Suppressor macrophage treated with lipopolysaccharide for 4 hours (primary cell): ENCODE data around the gene SOCS3.

Experiments
- DNase-seq: peaks from one replicate; pipeline ENCODE4 v3.0.0-alpha.2; 2020

SOCS3 gene

DNA sequence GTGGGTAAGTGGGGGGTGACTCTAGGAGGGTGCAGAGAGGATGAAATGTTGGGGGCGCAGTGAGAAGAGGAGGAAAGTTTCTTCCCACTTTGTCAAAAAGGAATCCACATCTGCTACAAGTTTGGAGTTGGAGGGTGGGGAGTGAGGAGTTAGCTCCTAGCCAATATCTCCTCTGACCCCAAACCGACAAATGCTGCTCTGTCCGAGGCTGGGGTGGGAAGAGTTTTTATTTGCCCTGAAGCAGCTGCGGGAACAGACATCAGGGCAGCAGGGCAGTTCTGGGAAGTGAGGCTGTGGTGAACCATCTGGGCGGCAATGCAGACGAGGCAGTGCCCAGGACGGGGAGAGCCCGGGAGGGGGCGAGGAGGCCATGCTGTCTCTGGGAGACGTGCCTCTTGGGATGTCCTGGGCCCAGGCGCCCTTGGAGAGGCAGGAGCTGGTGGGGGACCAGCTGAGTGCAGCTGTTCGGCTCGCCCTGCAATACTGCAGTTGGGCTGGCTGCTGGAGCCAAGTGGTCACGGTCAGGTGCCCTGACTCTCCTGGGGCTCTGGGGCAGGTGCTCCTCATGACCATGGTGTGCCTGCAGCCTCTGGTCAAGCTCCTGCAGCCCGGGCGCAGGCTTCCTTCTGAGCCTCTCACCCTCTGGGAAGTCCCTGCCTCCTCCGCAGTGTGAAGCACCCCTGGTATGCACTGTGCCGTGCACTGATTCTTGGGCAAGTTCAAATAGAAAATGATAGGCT is 6.4 kb upstream of the SOCS3 start:
- no peak for DNase-seq

DNA sequence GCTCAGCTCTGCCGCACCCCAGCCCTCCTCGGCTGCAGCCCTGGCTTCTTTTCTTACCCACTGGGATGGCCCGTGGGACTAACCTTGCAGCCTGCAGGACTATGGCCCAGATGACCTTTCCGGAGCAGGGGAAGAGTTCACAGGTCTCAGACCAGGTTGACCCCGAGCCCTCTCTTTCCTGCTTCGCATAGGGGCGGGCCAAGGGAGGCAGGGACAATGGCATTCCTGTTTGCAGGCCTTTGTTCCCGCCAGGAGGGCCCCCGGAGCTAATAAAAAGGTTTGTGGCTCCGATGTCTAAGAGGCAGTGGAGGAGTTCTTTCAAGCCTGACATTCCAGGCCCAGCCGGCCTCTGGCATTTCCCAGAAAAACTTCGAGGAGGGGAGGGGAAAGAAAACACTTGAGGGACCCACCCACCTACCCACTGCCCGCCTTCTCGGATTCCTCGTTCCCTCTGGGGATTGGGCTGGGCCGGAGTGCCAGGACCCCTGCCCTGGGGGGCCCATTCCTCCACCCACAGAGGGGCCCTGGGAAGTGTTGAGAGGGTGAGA is 5.8 kb upstream of the SOCS3 start:
- DNase-seq: no peak

DNA sequence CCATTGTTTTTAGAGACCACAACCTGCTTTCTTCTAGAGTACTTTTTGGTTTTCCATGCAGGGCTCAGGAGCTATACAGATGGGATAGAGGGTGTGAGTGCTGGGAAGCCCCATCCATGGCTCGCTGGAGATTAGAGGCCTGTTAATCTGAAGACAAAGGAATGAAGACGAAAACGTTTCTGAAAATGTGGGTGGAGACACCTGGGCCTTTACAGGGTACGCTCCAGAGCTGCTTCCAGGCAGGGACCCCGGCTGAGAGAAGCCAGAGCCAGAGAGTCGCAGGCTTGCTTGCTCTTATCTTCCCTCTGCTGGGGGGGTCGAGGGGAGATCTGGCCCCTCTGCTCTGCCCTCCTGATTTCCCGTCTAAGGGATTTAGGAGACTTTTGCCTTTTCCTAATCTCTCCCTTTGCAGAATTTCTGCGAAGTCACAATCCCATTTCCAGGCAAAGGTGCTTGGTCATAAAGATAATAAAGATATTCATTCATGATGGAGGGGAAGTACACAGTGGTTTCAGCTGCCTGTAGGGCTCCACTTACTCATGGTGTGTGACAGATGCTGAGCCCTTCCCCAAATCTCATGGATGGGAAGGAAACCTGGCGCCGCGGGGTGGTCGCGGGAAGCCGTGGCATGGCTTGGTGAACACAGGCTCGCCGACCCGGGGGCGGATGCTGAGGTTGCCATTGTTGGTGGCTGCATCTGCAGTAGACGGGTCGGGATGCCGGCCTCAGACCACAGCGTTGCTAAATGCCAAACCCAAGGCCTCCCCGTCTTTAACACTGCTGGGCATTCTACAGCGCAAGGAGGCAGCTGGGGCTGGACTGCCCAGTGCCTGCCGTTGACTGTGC is 4.8 kb upstream of the SOCS3 start:
- DNase-seq: peak; percentile 76

DNA sequence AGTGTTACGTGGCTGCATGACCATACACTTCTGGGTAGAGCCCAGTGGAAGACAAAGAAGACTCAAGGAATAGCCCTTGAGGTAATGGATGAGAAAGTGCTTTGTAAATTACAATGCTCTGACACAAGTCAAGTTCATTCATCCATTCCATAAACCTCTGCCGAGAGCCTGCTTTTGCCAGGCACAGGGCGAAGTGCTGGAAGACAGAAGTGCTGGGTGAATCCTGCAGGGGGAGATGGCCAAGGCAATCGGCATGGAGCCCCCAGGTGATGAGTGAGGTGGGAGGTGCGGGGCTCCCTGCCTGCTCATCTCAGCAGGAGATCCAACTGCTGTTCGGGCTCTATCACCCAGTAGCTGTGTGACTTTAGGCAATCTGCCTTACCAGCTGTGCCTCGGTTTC is 2.8 kb upstream of the SOCS3 start:
- no peak for DNase-seq

DNA sequence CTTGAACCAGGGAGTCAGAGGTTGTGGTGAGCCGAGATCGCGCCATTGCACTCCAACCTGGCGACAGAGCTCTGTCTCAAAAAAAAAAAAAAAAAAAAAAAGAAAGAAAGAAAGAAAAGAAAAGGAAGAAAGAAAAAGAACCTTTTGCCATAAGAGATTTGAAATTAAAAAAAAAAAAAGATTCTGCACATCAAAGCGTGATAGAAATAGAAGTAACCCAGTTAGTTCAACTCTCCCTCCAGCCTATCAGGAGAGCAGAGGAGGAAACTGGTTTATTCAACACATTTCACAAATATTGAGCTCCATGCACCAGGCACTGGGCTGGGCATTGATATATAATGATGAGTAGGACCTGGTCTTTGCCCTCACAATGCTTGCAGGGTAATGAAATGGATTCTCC is 2.4 kb upstream of the SOCS3 start:
- no peak for DNase-seq

DNA sequence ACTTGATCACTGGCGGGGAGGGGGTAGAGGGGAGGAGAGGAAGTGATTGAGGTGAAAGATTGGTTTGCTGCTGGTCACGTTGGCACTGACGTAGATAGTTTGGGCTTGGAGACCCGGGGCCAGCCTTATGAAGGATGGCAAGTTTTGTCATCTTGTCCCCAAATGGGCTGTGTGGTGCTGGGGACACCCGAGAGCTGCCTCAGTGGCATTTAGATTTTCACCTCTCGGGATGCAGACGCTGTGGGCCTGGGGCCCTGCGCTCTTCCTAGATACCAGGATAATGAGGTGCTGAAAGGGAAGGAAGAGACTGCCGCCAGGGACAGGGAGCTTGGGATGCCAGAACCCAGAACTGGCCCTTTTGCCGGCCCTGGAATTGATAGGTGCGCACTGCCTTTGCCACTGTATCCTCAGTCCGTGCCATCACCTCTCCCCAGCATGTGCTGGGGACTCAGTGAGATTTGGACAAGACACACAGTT is 1.4 kb upstream of the SOCS3 start:
- DNase-seq: no peak

DNA sequence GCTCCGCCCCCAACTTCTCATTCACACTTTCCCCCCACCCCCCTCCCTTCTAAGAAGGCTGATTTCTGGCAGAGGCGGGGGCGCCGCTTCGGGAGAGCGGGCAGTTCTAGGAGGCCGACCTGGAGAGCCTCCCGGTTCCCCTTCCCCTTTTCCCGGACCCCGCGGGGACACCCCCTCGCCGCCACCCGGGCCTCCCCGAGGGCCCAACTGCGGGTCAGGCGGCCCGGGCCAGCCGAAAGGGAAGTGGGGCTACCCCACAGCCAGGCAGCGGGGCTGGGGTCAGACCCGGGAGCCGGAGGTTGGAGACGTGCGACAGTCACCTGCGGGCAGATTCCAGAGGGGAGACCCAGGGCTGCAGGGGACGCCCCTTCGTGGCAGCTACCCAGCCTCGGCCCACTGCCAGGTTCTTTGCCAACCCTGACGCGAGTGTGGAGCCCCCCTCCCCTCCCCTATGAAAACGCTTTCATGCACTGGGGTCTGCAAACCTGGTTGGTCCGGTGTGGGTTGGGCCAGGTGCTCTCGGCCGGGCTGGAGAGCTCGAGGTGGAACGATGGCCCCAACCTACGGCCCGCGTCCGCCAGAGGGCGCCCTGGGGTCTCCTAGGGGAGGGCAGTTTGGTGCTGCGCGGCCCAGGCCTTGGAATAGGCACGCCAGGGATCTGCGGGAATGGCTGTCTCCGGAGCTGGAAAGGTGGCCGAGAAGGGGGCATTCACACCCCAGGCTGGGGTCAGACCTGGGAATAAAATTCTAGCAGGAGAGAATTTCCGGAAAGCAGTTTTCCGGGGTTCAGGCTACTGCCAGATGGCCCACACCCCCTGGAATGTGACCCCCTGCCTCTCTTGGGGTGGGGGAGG is 721 bp upstream of the SOCS3 start:
- peak; percentile 97 for DNase-seq

DNA sequence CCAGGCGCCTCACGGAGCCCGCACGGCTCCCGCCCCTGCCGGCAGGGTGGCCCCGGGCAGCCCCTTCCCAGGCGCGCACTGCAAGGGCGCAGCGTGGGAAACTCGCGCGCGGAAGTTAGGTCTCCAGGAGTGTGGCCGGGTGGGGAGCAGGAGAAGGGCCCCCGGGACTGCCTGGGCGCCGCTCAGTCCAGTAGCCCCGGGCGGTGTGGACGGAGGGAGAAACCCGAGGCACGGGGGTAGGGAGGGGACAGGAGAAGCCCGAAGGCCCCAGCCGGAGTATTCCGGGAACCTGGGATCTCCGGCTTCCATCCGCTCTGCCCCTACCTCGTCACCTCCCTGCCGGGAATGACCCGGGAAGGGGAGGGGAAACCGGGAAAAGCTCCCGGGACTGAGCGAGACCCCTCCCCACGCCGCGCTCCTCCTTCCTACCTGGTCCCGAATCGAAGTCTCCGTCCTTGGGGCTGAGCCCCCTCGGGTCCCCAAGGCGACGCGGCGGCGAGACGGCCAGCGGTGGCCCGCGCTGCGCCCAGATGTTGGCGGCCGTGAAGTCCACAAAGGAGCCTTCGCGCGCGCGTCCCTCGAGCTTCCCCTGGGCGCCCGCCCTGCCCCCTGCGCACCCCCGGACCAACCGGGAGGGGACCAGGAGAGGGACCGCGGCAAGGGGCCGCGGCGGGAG is 418 bp downstream of the SOCS3 start:
- peak; percentile 71 for DNase-seq

DNA sequence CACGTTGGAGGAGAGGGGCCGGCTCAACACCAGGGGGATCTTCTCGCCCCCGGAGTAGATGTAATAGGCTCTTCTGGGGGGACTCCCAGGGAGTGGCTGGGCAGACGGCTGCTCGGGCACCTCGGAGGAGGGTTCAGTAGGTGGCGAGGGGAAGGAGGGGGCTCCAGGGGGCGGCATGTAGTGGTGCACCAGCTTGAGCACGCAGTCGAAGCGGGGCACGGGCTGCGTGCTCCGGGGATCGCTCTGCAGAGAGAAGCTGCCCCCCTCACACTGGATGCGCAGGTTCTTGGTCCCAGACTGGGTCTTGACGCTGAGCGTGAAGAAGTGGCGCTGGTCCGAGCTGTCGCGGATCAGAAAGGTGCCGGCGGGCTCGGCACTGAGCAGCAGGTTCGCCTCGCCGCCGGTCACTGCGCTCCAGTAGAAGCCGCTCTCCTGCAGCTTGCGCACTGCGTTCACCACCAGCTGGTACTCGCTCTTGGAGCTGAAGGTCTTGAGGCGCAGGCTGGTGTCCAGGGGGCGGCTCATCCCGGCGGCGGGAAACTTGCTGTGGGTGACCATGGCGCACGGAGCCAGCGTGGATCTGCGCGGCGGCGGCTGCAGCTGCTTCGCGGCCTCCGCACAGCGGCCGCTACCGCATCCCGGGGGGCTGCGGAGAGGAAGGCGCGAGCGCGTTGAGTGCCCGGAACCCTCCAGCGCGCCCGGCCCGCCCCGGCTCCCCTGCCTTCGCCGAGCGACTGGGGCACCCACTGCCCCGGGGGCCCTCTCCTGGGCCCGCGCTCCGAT is 1.1 kb downstream of the SOCS3 start:
- no peak for DNase-seq

DNA sequence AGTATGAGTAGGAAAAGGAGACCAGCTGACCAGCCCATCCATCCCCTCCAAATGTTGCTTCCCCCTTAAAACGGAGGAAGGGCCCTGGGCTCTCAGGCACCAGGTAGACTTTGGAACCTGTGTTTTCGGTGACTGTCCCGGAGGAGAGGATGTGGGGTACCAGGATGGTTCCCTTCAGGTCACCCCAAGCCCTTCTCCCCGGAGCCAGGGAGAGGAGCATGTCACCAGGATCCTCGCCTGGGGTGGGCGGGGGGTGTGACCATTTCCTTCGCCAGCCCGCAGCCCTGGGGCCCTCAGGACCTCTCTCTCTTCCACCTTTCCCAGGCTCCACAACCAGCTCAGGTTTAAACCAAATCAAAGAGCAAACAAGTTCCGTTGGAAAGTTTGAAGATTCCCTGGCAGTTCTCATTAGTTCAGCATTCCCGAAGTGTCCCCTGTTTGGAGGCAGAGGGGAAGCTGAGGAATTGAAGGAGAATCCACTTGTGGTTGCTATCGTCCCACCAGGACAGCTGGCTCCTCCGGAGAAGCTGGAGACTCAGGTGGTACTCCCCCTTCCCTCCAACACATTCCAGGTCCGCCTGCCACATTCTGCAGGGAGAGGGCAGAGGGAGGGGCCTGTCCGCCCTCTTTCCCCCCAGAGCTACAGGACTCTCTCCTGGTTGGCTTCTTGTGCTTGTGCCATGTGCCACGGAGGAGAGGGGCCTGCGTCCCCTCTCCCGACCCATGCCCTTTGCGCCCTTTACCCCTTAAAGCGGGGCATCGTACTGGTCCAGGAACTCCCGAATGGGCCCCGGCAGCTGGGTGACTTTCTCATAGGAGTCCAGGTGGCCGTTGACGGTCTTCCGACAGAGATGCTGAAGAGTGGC is 2.0 kb downstream of the SOCS3 start:
- peak; percentile 43 for DNase-seq

DNA sequence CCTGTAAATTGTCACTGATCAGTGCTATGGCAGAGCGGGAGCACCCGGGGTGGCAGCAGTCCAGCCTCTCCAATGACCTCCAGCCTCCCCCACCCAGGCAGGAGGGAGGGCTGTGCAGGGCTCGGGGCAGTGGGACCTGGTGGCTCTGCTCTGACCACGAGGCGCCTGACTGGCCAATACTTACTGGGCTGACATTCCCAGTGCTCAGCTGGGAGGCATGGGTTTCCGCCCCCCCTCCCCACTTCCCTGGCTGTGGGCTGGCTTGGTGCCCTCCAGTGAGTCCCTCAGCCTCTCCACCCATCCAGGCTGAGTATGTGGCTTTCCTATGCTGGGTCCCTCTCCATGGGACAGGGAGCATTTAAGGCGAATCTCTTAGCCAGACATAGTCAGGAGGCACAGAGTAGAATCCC is 2.7 kb downstream of the SOCS3 start:
- peak; percentile 76 for DNase-seq

DNA sequence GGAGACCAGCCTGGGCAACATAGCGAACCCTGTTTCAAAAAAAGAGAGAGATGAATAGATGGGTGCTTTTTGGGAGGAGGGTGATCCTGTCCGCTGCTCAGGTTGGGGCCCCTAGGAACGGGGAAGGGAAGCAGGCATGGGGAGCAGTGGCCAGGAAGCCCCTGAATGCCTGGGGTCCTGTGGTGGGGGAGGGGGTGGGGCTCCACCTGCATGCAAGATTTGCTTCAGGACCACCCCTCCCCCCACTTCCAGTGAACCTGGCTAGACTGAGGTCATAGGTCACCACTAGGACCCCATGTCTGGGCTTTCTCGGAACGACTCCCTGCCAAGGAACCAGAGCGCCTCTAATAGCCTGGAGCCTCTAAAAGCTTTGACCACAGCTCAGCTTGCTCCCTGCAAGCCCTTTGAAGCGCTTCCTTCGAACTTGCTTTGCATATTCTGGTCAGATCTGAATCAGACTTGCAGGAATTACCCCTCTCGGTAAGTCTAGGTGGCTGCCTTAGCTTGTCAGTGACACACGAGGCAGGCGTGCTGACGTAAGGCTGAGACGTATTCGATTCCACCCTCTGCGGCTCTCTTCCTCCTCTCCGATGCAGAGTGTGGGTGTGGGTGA is 3.7 kb downstream of the SOCS3 start:
- DNase-seq: peak; percentile 95

DNA sequence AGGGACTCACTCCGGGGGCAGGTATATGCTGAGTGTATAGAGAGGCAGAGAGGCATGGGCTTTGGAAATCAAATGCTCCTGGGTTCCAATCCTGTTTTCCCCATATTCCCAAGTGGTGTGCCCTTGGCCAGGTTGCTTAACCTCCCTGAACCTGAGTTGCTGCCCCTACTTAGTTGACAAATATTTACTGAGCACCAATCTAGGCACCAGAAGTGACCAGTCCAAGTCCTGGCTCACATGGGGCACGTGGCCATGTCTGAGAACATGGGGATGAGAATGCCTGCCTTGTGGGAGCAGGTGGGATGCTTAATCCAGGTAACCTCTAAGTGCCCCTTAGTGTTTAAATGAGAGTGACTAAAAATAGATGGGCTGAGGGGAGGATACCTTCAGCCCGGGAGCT is 4.2 kb downstream of the SOCS3 start:
- DNase-seq: no peak

DNA sequence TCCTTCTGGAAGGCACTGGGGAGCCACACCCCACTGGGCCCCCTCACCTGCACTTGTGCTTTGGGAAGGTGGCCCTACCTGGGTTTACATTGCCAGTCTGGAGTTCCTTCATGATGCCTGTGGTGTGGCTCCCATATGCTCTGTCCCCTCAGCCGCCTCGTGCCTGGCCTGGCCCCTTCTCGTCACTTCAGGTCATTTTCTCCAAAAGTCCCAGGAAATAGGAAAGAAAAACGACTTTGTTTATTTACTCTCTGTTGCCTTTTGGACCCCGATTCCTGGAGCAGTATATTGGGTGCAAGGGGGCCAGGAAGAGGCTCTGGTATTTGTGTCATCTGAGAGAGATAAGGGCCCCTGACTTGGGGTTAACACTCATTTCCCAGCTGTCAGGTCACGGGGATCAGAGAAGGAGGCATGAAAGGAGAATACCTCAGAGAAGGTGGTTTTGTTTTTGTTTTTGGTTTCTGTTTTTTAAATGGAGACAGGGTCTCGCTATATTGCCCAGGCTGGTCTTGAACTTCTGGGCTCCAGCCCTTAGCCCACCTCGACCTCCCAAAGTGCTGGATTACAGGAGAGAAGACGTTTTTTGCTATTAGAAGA is 4.7 kb downstream of the SOCS3 start:
- peak; percentile 51 for DNase-seq

DNA sequence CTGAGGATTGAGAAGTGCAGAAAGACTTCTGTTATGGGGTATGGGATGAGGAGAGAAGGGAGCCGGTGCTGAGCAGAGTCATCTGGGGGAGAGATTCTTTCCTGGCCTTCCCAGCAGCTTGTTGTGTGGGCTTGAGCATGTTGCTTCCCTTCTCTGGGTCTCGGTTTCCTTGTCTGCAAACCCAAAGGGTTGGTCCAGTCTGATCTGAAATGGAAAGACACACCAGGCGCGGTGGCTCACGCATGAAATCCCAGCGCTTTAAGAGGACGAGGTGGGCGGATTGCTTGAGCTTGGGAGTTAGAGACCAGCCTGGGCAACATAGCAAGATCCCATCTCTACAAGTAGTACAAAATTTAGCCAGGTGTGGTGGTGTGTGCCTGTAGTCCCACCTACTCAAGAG is 6.0 kb downstream of the SOCS3 start:
- DNase-seq: peak; percentile 53

DNA sequence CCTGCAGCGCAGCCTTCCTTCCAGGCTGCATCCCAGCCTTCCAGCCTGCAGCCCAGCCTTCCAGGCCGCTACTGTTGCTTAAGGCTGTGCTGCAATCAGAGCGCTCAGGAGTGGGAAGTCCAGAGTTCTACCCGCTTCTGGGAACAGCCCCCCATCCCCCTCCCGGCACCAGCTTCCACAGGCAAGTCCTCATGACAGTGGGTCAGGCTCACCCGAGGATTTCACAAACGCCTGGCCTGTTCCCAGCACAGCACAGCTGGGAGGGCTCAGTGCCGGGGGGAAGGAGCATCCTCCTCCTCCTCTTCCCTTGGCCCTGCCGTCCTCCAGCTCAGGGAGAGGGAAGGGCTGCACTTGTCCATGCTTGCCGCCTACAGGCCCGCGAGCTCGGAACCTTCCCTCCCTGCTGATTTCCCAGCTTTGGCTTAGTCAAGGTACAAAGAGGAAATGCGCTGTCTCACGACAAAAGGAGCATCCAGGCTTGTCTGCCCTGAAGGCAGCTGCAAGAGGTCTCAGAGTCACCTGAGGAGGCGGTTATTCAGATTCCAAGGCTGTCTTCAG is 8.3 kb downstream of the SOCS3 start:
- peak; percentile 99 for DNase-seq

DNA sequence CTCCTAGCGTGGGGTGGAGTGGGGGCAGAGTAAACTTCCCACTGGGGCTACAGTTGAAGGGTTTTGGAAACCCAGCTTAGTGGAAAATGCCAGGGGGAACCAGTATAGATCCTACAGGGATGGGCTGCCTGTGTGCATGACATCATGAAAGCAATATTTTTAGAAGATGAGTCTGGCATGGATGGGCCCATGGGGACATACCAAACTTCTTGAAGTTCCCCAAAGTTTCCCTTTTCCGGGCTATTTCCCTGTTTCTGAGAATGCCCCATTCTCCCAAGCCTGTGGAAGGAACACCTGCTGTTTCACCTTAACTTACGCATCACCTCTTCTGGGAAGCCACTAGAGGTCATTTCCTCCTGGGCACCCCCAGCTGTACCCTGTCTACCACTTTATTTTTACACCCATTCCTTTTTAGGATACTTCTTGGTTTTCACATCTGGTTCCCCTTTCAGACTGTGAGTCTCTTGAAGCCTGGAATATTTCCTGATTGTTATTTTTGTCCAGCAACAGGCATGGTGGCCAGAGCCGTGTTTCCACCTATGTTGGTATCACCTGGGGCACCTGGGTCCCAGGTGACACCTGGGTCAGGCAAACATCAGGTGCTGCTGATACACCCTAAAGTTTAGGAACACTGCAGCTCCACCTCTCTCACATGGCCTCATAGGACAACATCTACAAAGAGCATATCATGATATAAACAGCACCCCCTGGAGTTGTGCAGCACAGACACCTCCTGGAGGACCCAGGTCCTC is 9.8 kb downstream of the SOCS3 start:
- peak; percentile 95 for DNase-seq

DNA sequence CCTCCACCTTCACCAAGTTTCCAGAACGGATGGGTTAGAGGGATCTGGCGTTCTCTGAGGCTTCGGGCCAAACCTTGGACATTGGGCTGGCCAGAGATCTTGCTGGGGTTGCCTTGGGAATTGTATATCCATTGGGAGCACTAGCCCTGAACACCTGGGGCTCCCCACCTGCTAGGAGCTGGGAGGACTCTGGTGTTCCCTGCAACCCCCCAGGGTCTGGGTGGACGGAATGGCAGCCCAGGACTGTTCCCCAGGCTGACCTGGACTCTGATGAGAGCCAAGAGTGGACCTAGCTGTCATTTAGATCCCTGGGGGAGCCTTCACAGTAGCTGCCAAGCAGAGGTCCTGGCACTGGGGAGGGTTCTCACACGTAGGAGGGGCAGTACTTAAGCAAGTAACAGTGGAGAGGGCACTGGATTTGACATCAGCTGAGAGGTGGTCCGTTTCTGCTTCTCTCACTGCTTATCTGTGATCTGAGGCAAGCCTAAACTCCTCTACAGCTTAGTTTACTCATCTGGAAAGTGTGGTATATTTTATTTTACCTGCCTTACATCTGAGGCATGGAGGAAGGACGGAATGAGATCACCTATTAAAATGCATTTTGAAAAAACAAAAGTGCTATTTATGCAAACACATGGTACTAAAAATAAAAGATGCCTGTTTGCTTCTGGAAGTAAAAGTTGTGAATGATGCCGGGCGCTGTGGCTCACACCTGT is 11.7 kb downstream of the SOCS3 start:
- DNase-seq: no peak
